ENCODE results near the gene TUBA3E.
"Not testable (repeated sequence)": the region's sequence is repeated elsewhere in the genome, so short reads cannot be mapped to it uniquely, and the experiment has no call there.

GRCh38 chr2:130182826-130183511 is 15.3 kb downstream of the TUBA3E start:
- not testable (repeated sequence) for TF ChIP-seq CTCF, POLR2AphosphoS5, POLR2A, EP300 (IDR thresholded peaks at IDR 0.05)
